ENCODE results near the gene FOSB.
A peak's percentile ranks its signal among the peaks of the same experiment; 100 is the strongest.

Gene FOSB

GRCh38 chr19:45485305-45486077 is 17.7 kb downstream of the FOSB start:
- peak; percentile 97 for DNase-seq

- DNase-seq = no peak
These were observed 20.9 kb downstream of the FOSB start for GRCh38 chr19:45488708-45489107.

GRCh38 chr19:45489216-45489855 is 21.5 kb downstream of the FOSB start:
- DNase-seq = no peak

- DNase-seq = no peak
These were observed 24.4 kb downstream of the FOSB start for GRCh38 chr19:45492137-45492626.

GRCh38 chr19:45492627-45493470 is 25.1 kb downstream of the FOSB start:
- DNase-seq = peak; percentile 90

- DNase-seq = no peak
These were observed 26.6 kb downstream of the FOSB start for GRCh38 chr19:45494261-45494916.

- DNase-seq = no peak
These were observed 27.4 kb downstream of the FOSB start for GRCh38 chr19:45495178-45495577.

- DNase-seq = peak; percentile 86
These were observed 28.7 kb downstream of the FOSB start for GRCh38 chr19:45496349-45496953.

GRCh38 chr19:45497791-45498190 is 30.0 kb downstream of the FOSB start:
- no peak for DNase-seq

GRCh38 chr19:45498411-45499195 is 30.8 kb downstream of the FOSB start, which contains the start of gene PPM1N:
TSS of gene PPM1N (plus strand) at chr19:45498443. CDS start at chr19:45498473, 30 bp downstream.
- peak; percentile 65 for DNase-seq

GRCh38 chr19:45499196-45500180 is 31.7 kb downstream of the FOSB start:
- DNase-seq = peak; percentile 88

- DNase-seq = peak; percentile 69
These were observed 33.3 kb downstream of the FOSB start for GRCh38 chr19:45500918-45501729.

GRCh38 chr19:45501730-45502014 is 33.9 kb downstream of the FOSB start:
- DNase-seq = no peak

GRCh38 chr19:45502111-45502510 is 34.3 kb downstream of the FOSB start:
- no peak for DNase-seq

- no peak for DNase-seq
These were observed 36.1 kb downstream of the FOSB start for GRCh38 chr19:45503909-45504308.

- DNase-seq = no peak
These were observed 37.6 kb downstream of the FOSB start for GRCh38 chr19:45505151-45505995.

- DNase-seq = no peak
These were observed 38.1 kb downstream of the FOSB start for GRCh38 chr19:45505996-45506245.

- DNase-seq = peak; percentile 97
These were observed 38.6 kb downstream of the FOSB start for GRCh38 chr19:45506246-45506988.

Data from islet precursor cell (in vitro differentiated cells).